ENCODE results near the gene FGF18. TPM values are rescaled to one million over a fixed set of nuclear protein-coding genes. Genes with fewer than 3 reads are reported as not detected.
A peak's percentile ranks its signal among the peaks of the same experiment; 100 is the strongest.

The FGF18 gene
- polyA plus RNA-seq, 3 donors, result not detected

GRCh38 chr5:171474230-171474813, 54.9 kb downstream of the FGF18 start:
- Histone ChIP-seq H4K20me1 (ENCODE audit: insufficient read depth, low read length) (no peaks in the 10 kb centered on the region), H3K4me3 (replicated peaks in 1 of 3; ENCODE audit: low read depth in 2 of 3, low read length in 3 of 3) (no peak overlapping the region), H3K4me2 (replicated peaks; ENCODE audit: extremely low read depth, low read length, poor library complexity, severe bottlenecking) (no peak overlapping the region), H3K4me1 (ENCODE audit: control insufficient read depth in 1 of 2, insufficient read depth in 2 of 2, low read length in 2 of 2) (peaks cover 5 to 8% of the 10 kb centered on the region in 2 donors), H3K27ac (ENCODE audit: low read depth in 1 of 2, low read length in 2 of 2) (no peak overlapping the region), H2AFZ (ENCODE audit: insufficient read depth, low read depth, low read length, poor library complexity, severe bottlenecking) (no peak overlapping the region), H3K27me3 (ENCODE audit: control insufficient read depth in 2 of 2, insufficient read depth in 2 of 2, low read length in 2 of 2) (no peaks in the 10 kb centered on the region), H3K9ac (ENCODE audit: insufficient read depth, low read length, poor library complexity, severe bottlenecking) (no peak overlapping the region), H3K36me3 (replicated peaks in 1 of 2; ENCODE audit: control insufficient read depth in 1 of 2, insufficient read depth in 2 of 2, low read length in 2 of 2) (no peaks in the 10 kb centered on the region), H3K79me2 (ENCODE audit: insufficient read depth, low read length) (no peaks in the 10 kb centered on the region), H3K9me3 (replicated peaks in 1 of 2; ENCODE audit: control insufficient read depth in 1 of 2, insufficient read depth in 1 of 2, low read length in 2 of 2) (no peaks in the 10 kb centered on the region)
- Mint-ChIP-seq H3K36me3 (no peaks in the 10 kb centered on the region), H3K4me1 (peaks cover 11% of the 10 kb centered on the region), H3K27ac (peak overlapping the region in 1 of 7 donors; percentile 67), H3K4me3 (no peak overlapping the region), H3K9me3 (peaks cover 0 to 5% (median 0%) of the 10 kb centered on the region in 7 donors), H3K27me3 (ENCODE audit: low read depth in 3 of 3) (peaks cover 0 to 3% (median 2%) of the 10 kb centered on the region in 3 donors)
- 98% methylated on average over 10 of the region's 16 CpGs for WGBS (ENCODE audit: insufficient coverage)
- intact Hi-C loops (cut with micrococcal nuclease), result no loop called here
- no peak for DNase-seq
- no peak for TF ChIP-seq CTCF (IDR thresholded peaks at IDR 0.05)

- TF ChIP-seq CTCF (IDR thresholded peaks at IDR 0.05), result no peak
- peaks cover 0 to 5% (median 2%) of the 10 kb centered on the region in 3 donors for H3K27me3 Mint-ChIP-seq (ENCODE audit: low read depth in 3 of 3)
- Histone ChIP-seq H3K27me3 (ENCODE audit: control insufficient read depth in 2 of 2, insufficient read depth in 2 of 2, low read length in 2 of 2) (no peaks in the 10 kb centered on the region), H3K27ac (ENCODE audit: low read depth in 1 of 2, low read length in 2 of 2) (no peak overlapping the region), H3K9ac (ENCODE audit: insufficient read depth, low read length, poor library complexity, severe bottlenecking) (no peak overlapping the region), H2AFZ (ENCODE audit: insufficient read depth, low read depth, low read length, poor library complexity, severe bottlenecking) (no peak overlapping the region), H3K4me3 (replicated peaks in 1 of 3; ENCODE audit: low read depth in 2 of 3, low read length in 3 of 3) (no peak overlapping the region), H3K4me1 (ENCODE audit: control insufficient read depth in 1 of 2, insufficient read depth in 2 of 2, low read length in 2 of 2) (peaks cover 5 to 8% of the 10 kb centered on the region in 2 donors), H3K36me3 (replicated peaks in 1 of 2; ENCODE audit: control insufficient read depth in 1 of 2, insufficient read depth in 2 of 2, low read length in 2 of 2) (no peaks in the 10 kb centered on the region), H4K20me1 (ENCODE audit: insufficient read depth, low read length) (no peaks in the 10 kb centered on the region), H3K4me2 (replicated peaks; ENCODE audit: extremely low read depth, low read length, poor library complexity, severe bottlenecking) (no peak overlapping the region), H3K9me3 (replicated peaks in 1 of 2; ENCODE audit: control insufficient read depth in 1 of 2, insufficient read depth in 1 of 2, low read length in 2 of 2) (no peaks in the 10 kb centered on the region), H3K79me2 (ENCODE audit: insufficient read depth, low read length) (no peaks in the 10 kb centered on the region)
- intact Hi-C loops (cut with micrococcal nuclease), result no loop called here
- no peak overlapping the region for H3K4me3 Mint-ChIP-seq
- peaks cover 11% of the 10 kb centered on the region for H3K4me1 Mint-ChIP-seq
- H3K27ac Mint-ChIP-seq, result no peak overlapping the region
- H3K9me3 Mint-ChIP-seq, result peaks cover 0 to 5% (median 0%) of the 10 kb centered on the region in 7 donors
- H3K36me3 Mint-ChIP-seq, result no peaks in the 10 kb centered on the region
- DNase-seq, result no peak
Measured at GRCh38 chr5:171475596-171475995, 56.1 kb downstream of the FGF18 start.
